K562 (cell line): Measurements from ENCODE around the gene ZBTB2. TPM values are rescaled to one million over a fixed set of nuclear protein-coding genes. Genes with fewer than 3 reads are reported as not detected.

ENCODE experiments used
- C11orf30 ChIP-seq: fragments of 450-650 bp; IDR thresholded peaks from 2 replicates; pipeline ENCODE4 v1.6.1; 2016; ENCODE audit warnings: low read depth, mild to moderate bottlenecking
- CBX1 ChIP-seq: sonication (generic); IDR thresholded peaks from 2 replicates; pipeline ENCODE4 v1.6.1; 2016; ENCODE audit warnings: antibody characterized with exemption, low read depth, mild to moderate bottlenecking
- DPF2 ChIP-seq: fragments of 450-650 bp; IDR thresholded peaks from 2 replicates; pipeline ENCODE4 v1.6.1; 2016
- FOXJ2 ChIP-seq: fragments of 200-800 bp; sonication (Bioruptor generic); IDR thresholded peaks from 2 replicates; pipeline ENCODE4 v1.6.1; 2016; ENCODE audit warnings: missing genetic modification characterization, missing compliant biosample characterization
- HMG20B ChIP-seq: fragments of 250-450 bp; sonication (Bioruptor Pico); IDR thresholded peaks from 2 replicates; pipeline ENCODE4 v1.5.0; 2021; ENCODE audit warnings: mild to moderate bottlenecking
- KLF1 ChIP-seq: fragments of 450-650 bp; IDR thresholded peaks from 2 replicates; pipeline ENCODE4 v1.6.1; 2016; ENCODE audit warnings: missing genetic modification characterization, missing compliant biosample characterization
- MEF2A ChIP-seq: IDR thresholded peaks from 2 replicates; pipeline ENCODE4 v1.6.1; 2011; ENCODE audit warnings: low read depth, mild to moderate bottlenecking, low read length, moderate library complexity; ENCODE audit not compliant: control insufficient read depth
- NCOA2 ChIP-seq, 2 experiments: fragments of 450-650 bp; IDR thresholded peaks; 2 replicates each; pipeline ENCODE4 v1.6.1; 2018; ENCODE audit warnings: mild to moderate bottlenecking in 2 of 2, moderate library complexity in 1 of 2; ENCODE audit not compliant: partially characterized antibody in 2 of 2
- NFATC3 ChIP-seq: fragments of 450-650 bp; IDR thresholded peaks from 2 replicates; pipeline ENCODE4 v1.6.1; 2017; ENCODE audit warnings: mild to moderate bottlenecking
- NFE2 ChIP-seq: IDR thresholded peaks from 2 replicates; pipeline ENCODE4 v1.6.1; 2014; ENCODE audit warnings: antibody characterized with exemption, low read depth
- PYGO2 ChIP-seq: fragments of 450-650 bp; IDR thresholded peaks from 2 replicates; pipeline ENCODE4 v1.6.1; 2016; ENCODE audit warnings: mild to moderate bottlenecking, missing genetic modification characterization, moderate library complexity, missing compliant biosample characterization
- SNIP1 ChIP-seq: fragments of 450-650 bp; IDR thresholded peaks from 2 replicates; pipeline ENCODE4 v1.7.1; 2017; ENCODE audit warnings: low read depth, mild to moderate bottlenecking
- TCF3 ChIP-seq: sonication (generic); formaldehyde crosslinking; IDR thresholded peaks from 2 replicates; pipeline ENCODE4 v1.4.0; 2020; ENCODE audit warnings: mild to moderate bottlenecking, missing genetic modification reagents
- TFAM ChIP-seq: fragments of 250-450 bp; sonication (Bioruptor Pico); conservative IDR thresholded peaks from 2 replicates; pipeline ENCODE4 v1.5.0; 2021; ENCODE audit warnings: mild to moderate bottlenecking, moderate library complexity
- TRIM24 ChIP-seq, 2 experiments: fragments of 450-650 bp; IDR thresholded peaks; 2 replicates each; pipeline ENCODE4 v1.6.1; 2016
- ZNF12 ChIP-seq: sonication (generic); formaldehyde crosslinking; IDR thresholded peaks from 2 replicates; pipeline ENCODE4 v1.4.0; 2020; ENCODE audit warnings: mild to moderate bottlenecking, missing genetic modification reagents
- ZNF239 ChIP-seq: fragments of 250-450 bp; sonication (Bioruptor Pico); IDR thresholded peaks from 2 replicates; pipeline ENCODE4 v1.4.0; 2020; ENCODE audit warnings: mild to moderate bottlenecking
- ZNF253 ChIP-seq: fragments of 250-450 bp; sonication (Bioruptor Pico); conservative IDR thresholded peaks from 2 replicates; pipeline ENCODE4 v1.6.1; 2021; ENCODE audit warnings: mild to moderate bottlenecking
- ZNF316 ChIP-seq: fragments of 450-650 bp; IDR thresholded peaks from 2 replicates; pipeline ENCODE4 v1.6.1; 2016
- ZZZ3 ChIP-seq: fragments of 450-650 bp; IDR thresholded peaks from 2 replicates; pipeline ENCODE4 v1.6.1; 2016; ENCODE audit warnings: antibody characterized with exemption, mild to moderate bottlenecking, moderate library complexity
- polyA plus RNA-seq, 8 experiments: library from polyadenylated mRNA; depleted of rRNA in 4 of 8; stranded (reverse) in 5 of 8; unstranded in 3 of 8; fragments of >200 nt; fragmentation: Nextera tagmentation in 2 of 8; fragmentation: Illumina TruSeq in 1 of 8; extraction: Ambion mirVana in 2 of 8; extraction: Trizol in 1 of 8; gene quantifications; 2 replicates each; pipeline versions ENCODE4 v1.2.1 to v1.2.3, GENCODE V29; 2011 to 2014; ENCODE audit warnings: inconsistent platforms in 1 of 8, missing spikeins in 1 of 8
- total RNA-seq, 7 experiments: library from RNA; depleted of rRNA in 6 of 7; stranded (reverse); fragments of >200 nt in 6 of 7; fragmentation: Illumina TruSeq in 2 of 7; extraction: Trizol in 2 of 7; gene quantifications; 2 replicates each; pipeline versions ENCODE4 v1.2.1 to v1.2.3, GENCODE V29; 2011 to 2021; ENCODE audit warnings: low replicate concordance in 1 of 7
- TF ChIP-seq, protein P1 (sequence below): fragments of 450-650 bp; IDR thresholded peaks from 2 replicates; pipeline ENCODE4 v1.6.1; 2016; ENCODE audit warnings: mild to moderate bottlenecking
- TF ChIP-seq, protein P2 (sequence below): fragments of 450-650 bp; IDR thresholded peaks from 2 replicates; pipeline ENCODE4 v1.6.1; 2016; ENCODE audit warnings: antibody characterized with exemption
- TF ChIP-seq, protein P3 (sequence below): sonication (generic); formaldehyde crosslinking; IDR thresholded peaks from 2 replicates; pipeline ENCODE4 v1.8.1; 2023; ENCODE audit warnings: mild to moderate bottlenecking, missing genetic modification reagents
- TF ChIP-seq, protein P4 (sequence below), 2 experiments: fragments of 150-350 bp in 1 of 2; IDR thresholded peaks; 2 replicates each; pipeline ENCODE4 v1.6.1; 2012 to 2016; ENCODE audit warnings: low read depth in 2 of 2, low read length in 2 of 2, mild to moderate bottlenecking in 1 of 2, moderate library complexity in 1 of 2

ZBTB2 gene
- total and polyA plus RNA-seq, 9 of the 15 experiments (the other 6 are each of a cell fraction or from before 2014, with no cell fraction given), result 5.1 to 26.2 (median 16.4) TPM

DNA sequence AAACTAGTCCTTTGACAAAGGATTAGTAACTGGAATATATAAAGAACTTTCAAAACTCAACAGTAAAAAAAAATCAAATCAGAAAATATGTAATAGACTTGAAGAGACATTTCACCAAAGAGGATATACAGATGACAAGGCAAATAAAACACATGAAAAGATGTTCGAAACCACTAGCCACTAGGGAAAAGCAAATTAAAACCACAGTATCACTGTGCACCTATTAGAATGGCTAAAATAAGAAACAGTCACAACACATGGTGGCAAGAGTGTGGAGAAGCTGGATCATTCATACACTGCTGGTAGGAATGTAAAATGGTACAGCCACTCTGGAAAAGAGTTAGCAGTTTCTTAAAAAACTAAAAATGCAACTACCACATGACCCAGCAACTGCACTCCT, 14.9 kb downstream of the ZBTB2 start (continued):
- TF ChIP-seq MEF2A (no peak), CBX1 (no peak), ZNF316 (peak; percentile 82), TCF3 (CRISPR knock-in tag) (no peak), SNIP1 (no peak), HMG20B (CRISPR knock-in tag) (no peak), ZNF12 (CRISPR knock-in tag) (no peak), ZZZ3 (no peak), TRIM24 (IDR thresholded peaks at IDR 0.05) (no peak), PYGO2 (tag) (no peak), KLF1 (tag) (no peak), FOXJ2 (tag) (no peak), TFAM (CRISPR knock-in tag) (no peak), ZNF239 (CRISPR knock-in tag) (no peak), NCOA2 (IDR thresholded peaks at IDR 0.05; ENCODE audit: partially characterized antibody in 2 of 2) (no peak), NFE2 (peak; percentile 24; the same call in 1 of the 2 replicates), DPF2 (no peak), NFATC3 (no peak), C11orf30 (0 out of 2 replicates have a peak, but pooled peaks have one; percentile 33), ZNF253 (no peak)
- TF ChIP-seq, protein P1, sequence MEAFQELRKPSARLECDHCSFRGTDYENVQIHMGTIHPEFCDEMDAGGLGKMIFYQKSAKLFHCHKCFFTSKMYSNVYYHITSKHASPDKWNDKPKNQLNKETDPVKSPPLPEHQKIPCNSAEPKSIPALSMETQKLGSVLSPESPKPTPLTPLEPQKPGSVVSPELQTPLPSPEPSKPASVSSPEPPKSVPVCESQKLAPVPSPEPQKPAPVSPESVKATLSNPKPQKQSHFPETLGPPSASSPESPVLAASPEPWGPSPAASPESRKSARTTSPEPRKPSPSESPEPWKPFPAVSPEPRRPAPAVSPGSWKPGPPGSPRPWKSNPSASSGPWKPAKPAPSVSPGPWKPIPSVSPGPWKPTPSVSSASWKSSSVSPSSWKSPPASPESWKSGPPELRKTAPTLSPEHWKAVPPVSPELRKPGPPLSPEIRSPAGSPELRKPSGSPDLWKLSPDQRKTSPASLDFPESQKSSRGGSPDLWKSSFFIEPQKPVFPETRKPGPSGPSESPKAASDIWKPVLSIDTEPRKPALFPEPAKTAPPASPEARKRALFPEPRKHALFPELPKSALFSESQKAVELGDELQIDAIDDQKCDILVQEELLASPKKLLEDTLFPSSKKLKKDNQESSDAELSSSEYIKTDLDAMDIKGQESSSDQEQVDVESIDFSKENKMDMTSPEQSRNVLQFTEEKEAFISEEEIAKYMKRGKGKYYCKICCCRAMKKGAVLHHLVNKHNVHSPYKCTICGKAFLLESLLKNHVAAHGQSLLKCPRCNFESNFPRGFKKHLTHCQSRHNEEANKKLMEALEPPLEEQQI, result no peak
- TF ChIP-seq, protein P2, sequence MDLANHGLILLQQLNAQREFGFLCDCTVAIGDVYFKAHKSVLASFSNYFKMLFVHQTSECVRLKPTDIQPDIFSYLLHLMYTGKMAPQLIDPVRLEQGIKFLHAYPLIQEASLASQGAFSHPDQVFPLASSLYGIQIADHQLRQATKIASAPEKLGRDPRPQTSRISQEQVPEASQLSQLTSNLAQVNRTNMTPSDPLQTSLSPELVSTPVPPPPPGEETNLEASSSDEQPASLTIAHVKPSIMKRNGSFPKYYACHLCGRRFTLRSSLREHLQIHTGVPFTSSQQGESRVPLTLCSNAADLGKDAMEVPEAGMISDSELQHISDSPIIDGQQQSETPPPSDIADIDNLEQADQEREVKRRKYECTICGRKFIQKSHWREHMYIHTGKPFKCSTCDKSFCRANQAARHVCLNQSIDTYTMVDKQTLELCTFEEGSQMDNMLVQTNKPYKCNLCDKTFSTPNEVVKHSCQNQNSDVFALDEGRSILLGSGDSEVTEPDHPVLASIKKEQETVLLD, result 0 out of 2 replicates have a peak, but pooled peaks have one; percentile 11
- TF ChIP-seq, protein P3, sequence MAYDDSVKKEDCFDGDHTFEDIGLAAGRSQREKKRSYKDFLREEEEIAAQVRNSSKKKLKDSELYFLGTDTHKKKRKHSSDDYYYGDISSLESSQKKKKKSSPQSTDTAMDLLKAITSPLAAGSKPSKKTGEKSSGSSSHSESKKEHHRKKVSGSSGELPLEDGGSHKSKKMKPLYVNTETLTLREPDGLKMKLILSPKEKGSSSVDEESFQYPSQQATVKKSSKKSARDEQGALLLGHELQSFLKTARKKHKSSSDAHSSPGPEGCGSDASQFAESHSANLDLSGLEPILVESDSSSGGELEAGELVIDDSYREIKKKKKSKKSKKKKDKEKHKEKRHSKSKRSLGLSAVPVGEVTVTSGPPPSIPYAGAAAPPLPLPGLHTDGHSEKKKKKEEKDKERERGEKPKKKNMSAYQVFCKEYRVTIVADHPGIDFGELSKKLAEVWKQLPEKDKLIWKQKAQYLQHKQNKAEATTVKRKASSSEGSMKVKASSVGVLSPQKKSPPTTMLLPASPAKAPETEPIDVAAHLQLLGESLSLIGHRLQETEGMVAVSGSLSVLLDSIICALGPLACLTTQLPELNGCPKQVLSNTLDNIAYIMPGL (CRISPR knock-in tag), result no peak
- TF ChIP-seq, protein P4, sequence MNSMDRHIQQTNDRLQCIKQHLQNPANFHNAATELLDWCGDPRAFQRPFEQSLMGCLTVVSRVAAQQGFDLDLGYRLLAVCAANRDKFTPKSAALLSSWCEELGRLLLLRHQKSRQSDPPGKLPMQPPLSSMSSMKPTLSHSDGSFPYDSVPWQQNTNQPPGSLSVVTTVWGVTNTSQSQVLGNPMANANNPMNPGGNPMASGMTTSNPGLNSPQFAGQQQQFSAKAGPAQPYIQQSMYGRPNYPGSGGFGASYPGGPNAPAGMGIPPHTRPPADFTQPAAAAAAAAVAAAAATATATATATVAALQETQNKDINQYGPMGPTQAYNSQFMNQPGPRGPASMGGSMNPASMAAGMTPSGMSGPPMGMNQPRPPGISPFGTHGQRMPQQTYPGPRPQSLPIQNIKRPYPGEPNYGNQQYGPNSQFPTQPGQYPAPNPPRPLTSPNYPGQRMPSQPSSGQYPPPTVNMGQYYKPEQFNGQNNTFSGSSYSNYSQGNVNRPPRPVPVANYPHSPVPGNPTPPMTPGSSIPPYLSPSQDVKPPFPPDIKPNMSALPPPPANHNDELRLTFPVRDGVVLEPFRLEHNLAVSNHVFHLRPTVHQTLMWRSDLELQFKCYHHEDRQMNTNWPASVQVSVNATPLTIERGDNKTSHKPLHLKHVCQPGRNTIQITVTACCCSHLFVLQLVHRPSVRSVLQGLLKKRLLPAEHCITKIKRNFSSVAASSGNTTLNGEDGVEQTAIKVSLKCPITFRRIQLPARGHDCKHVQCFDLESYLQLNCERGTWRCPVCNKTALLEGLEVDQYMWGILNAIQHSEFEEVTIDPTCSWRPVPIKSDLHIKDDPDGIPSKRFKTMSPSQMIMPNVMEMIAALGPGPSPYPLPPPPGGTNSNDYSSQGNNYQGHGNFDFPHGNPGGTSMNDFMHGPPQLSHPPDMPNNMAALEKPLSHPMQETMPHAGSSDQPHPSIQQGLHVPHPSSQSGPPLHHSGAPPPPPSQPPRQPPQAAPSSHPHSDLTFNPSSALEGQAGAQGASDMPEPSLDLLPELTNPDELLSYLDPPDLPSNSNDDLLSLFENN (IDR thresholded peaks at IDR 0.05; ENCODE audit: low read depth in 2 of 2, low read length in 2 of 2), result no peak
